ENCODE measurements around the gene TRIM74. TPM values are rescaled to one million over a fixed set of nuclear protein-coding genes. Genes with fewer than 3 reads are reported as not detected.
"Not testable (repeated sequence)": the region's sequence is repeated elsewhere in the genome, so short reads cannot be mapped to it uniquely, and the experiment has no call there.

Gene TRIM74
- total RNA-seq, 1 experiment from 2014 or later: 1.0 TPM

- H3K9me3 ChIP-seq (ENCODE audit: control insufficient read depth in 1 of 2, insufficient read depth in 1 of 2, low read depth in 1 of 2, low read length in 2 of 2); H4K20me1 ChIP-seq (ENCODE audit: insufficient read depth); H2AFZ ChIP-seq (ENCODE audit: low read depth, low read length, poor library complexity, severe bottlenecking); H3K79me2 ChIP-seq (ENCODE audit: insufficient read depth, low read length); RAD21 ChIA-PET (ENCODE audit: low non-redundant PET in 1 of 2, low total read pairs in 2 of 2, uncharacterized antibody in 2 of 2, unreplicated experiment in 2 of 2); intact Hi-C loops (cut with micrococcal nuclease); CTCF ChIA-PET; H3K9me2 ChIP-seq (ENCODE audit: insufficient read depth); H3K27me3 ChIP-seq (ENCODE audit: insufficient read depth, low read length); DNase-seq (ENCODE audit: low read depth, low spot score); H3K4me2 ChIP-seq (ENCODE audit: low read length); POLR2A ChIA-PET; H3K4me3 ChIP-seq (replicated peaks in 1 of 2; ENCODE audit: low read depth in 1 of 2, low read length in 2 of 2); BruUV-seq (replicated peaks); H3K9ac ChIP-seq (ENCODE audit: low read length); H3K27ac ChIP-seq (ENCODE audit: low read depth, low read length); ATAC-seq; H3K4me1 ChIP-seq (ENCODE audit: control insufficient read depth in 1 of 2, insufficient read depth in 2 of 2, low read length in 2 of 2); H3K36me3 ChIP-seq (ENCODE audit: control insufficient read depth in 1 of 2, insufficient read depth in 2 of 2, low read length in 2 of 2): not testable (repeated sequence)
Observed at GRCh38 chr7:72966892-72967291, 2.4 kb downstream of the TRIM74 start.

GRCh38 chr7:72965186-72965975 lies 3.9 kb downstream of the TRIM74 start:
- H3K36me3 ChIP-seq (ENCODE audit: control insufficient read depth in 1 of 2, insufficient read depth in 2 of 2, low read length in 2 of 2); H3K79me2 ChIP-seq (ENCODE audit: insufficient read depth, low read length); CTCF ChIA-PET; POLR2A ChIA-PET; H3K9me3 ChIP-seq (ENCODE audit: control insufficient read depth in 1 of 2, insufficient read depth in 1 of 2, low read depth in 1 of 2, low read length in 2 of 2); ATAC-seq; H3K4me2 ChIP-seq (ENCODE audit: low read length); DNase-seq (ENCODE audit: low read depth, low spot score); BruUV-seq (replicated peaks); H4K20me1 ChIP-seq (ENCODE audit: insufficient read depth); H3K27ac ChIP-seq (ENCODE audit: low read depth, low read length); H3K27me3 ChIP-seq (ENCODE audit: insufficient read depth, low read length); H3K9ac ChIP-seq (ENCODE audit: low read length); intact Hi-C loops (cut with micrococcal nuclease); H2AFZ ChIP-seq (ENCODE audit: low read depth, low read length, poor library complexity, severe bottlenecking); H3K9me2 ChIP-seq (ENCODE audit: insufficient read depth); H3K4me1 ChIP-seq (ENCODE audit: control insufficient read depth in 1 of 2, insufficient read depth in 2 of 2, low read length in 2 of 2); RAD21 ChIA-PET (ENCODE audit: low non-redundant PET in 1 of 2, low total read pairs in 2 of 2, uncharacterized antibody in 2 of 2, unreplicated experiment in 2 of 2); H3K4me3 ChIP-seq (replicated peaks in 1 of 2; ENCODE audit: low read depth in 1 of 2, low read length in 2 of 2): not testable (repeated sequence)

- H3K79me2 ChIP-seq (ENCODE audit: insufficient read depth, low read length); DNase-seq (ENCODE audit: low read depth, low spot score); BruUV-seq (replicated peaks); RAD21 ChIA-PET (ENCODE audit: low non-redundant PET in 1 of 2, low total read pairs in 2 of 2, uncharacterized antibody in 2 of 2, unreplicated experiment in 2 of 2); H3K36me3 ChIP-seq (ENCODE audit: control insufficient read depth in 1 of 2, insufficient read depth in 2 of 2, low read length in 2 of 2); H3K27me3 ChIP-seq (ENCODE audit: insufficient read depth, low read length); H3K4me1 ChIP-seq (ENCODE audit: control insufficient read depth in 1 of 2, insufficient read depth in 2 of 2, low read length in 2 of 2); ATAC-seq; H3K9ac ChIP-seq (ENCODE audit: low read length); POLR2A ChIA-PET; H2AFZ ChIP-seq (ENCODE audit: low read depth, low read length, poor library complexity, severe bottlenecking); H3K9me2 ChIP-seq (ENCODE audit: insufficient read depth); H3K4me2 ChIP-seq (ENCODE audit: low read length); CTCF ChIA-PET; H3K27ac ChIP-seq (ENCODE audit: low read depth, low read length); H3K9me3 ChIP-seq (ENCODE audit: control insufficient read depth in 1 of 2, insufficient read depth in 1 of 2, low read depth in 1 of 2, low read length in 2 of 2); intact Hi-C loops (cut with micrococcal nuclease); H3K4me3 ChIP-seq (replicated peaks in 1 of 2; ENCODE audit: low read depth in 1 of 2, low read length in 2 of 2); H4K20me1 ChIP-seq (ENCODE audit: insufficient read depth): not testable (repeated sequence)
Observed at GRCh38 chr7:72963056-72963455, 6.2 kb downstream of the TRIM74 start.

- H3K36me3 ChIP-seq (ENCODE audit: control insufficient read depth in 1 of 2, insufficient read depth in 2 of 2, low read length in 2 of 2); POLR2A ChIA-PET; H3K9me2 ChIP-seq (ENCODE audit: insufficient read depth); H3K27me3 ChIP-seq (ENCODE audit: insufficient read depth, low read length); H3K9ac ChIP-seq (ENCODE audit: low read length); H3K27ac ChIP-seq (ENCODE audit: low read depth, low read length); H3K79me2 ChIP-seq (ENCODE audit: insufficient read depth, low read length); H2AFZ ChIP-seq (ENCODE audit: low read depth, low read length, poor library complexity, severe bottlenecking); H3K9me3 ChIP-seq (ENCODE audit: control insufficient read depth in 1 of 2, insufficient read depth in 1 of 2, low read depth in 1 of 2, low read length in 2 of 2); H3K4me3 ChIP-seq (replicated peaks in 1 of 2; ENCODE audit: low read depth in 1 of 2, low read length in 2 of 2); BruUV-seq (replicated peaks); RAD21 ChIA-PET (ENCODE audit: low non-redundant PET in 1 of 2, low total read pairs in 2 of 2, uncharacterized antibody in 2 of 2, unreplicated experiment in 2 of 2); CTCF ChIA-PET; DNase-seq (ENCODE audit: low read depth, low spot score); H4K20me1 ChIP-seq (ENCODE audit: insufficient read depth); H3K4me1 ChIP-seq (ENCODE audit: control insufficient read depth in 1 of 2, insufficient read depth in 2 of 2, low read length in 2 of 2); ATAC-seq; intact Hi-C loops (cut with micrococcal nuclease); H3K4me2 ChIP-seq (ENCODE audit: low read length): not testable (repeated sequence)
Observed at GRCh38 chr7:72961346-72961650, 8.0 kb downstream of the TRIM74 start.
